Astrocyte of the spinal cord (primary cell): Measurements from ENCODE around the gene GRIK5.

Experiments used
- DNase-seq: peaks from one replicate; pipeline ENCODE4 v3.0.0; 2011; ENCODE audit warnings: low read depth, low spot score
- H3K4me3 ChIP-seq: 2 replicates; pipeline ENCODE4 v1.5.1; 2011; ENCODE audit warnings: low read depth, mild to moderate bottlenecking, low read length, moderate library complexity
- CTCF ChIP-seq: IDR thresholded peaks from 2 replicates; pipeline ENCODE4 v1.5.1; 2012; ENCODE audit warnings: low read depth, mild to moderate bottlenecking, low read length, inconsistent platforms
- in situ Hi-C: cut with HindIII; loops from 2 replicates; pipeline ENCODE4 v1.10.0; 2017; ENCODE audit warnings: low sequenced_read_pairs

The GRIK5 gene

GRCh38 chr19:41990615-41991014 lies 79.4 kb downstream of the GRIK5 start:
- no peak for TF ChIP-seq CTCF
- in situ Hi-C loops, result no loop called here
- no peak for DNase-seq
- no peak overlapping the region for H3K4me3 ChIP-seq

GRCh38 chr19:41990028-41990427 lies 80.0 kb downstream of the GRIK5 start:
- H3K4me3 ChIP-seq, result no peak overlapping the region
- in situ Hi-C loops, result no loop called here
- TF ChIP-seq CTCF, result no peak
- no peak for DNase-seq

GRCh38 chr19:41988947-41989346 lies 81.1 kb downstream of the GRIK5 start:
- no peak overlapping the region for H3K4me3 ChIP-seq
- no peak for DNase-seq
- no peak for TF ChIP-seq CTCF
- in situ Hi-C loops, result no loop called here

GRCh38 chr19:41987141-41987860 lies 82.7 kb downstream of the GRIK5 start:
- in situ Hi-C loops, result no loop called here
- TF ChIP-seq CTCF, result no peak
- no peak for DNase-seq
- H3K4me3 ChIP-seq, result no peak overlapping the region

GRCh38 chr19:41984961-41985360 lies 85.0 kb downstream of the GRIK5 start:
- in situ Hi-C loops, result no loop called here
- no peak for DNase-seq
- TF ChIP-seq CTCF, result no peak
- no peak overlapping the region for H3K4me3 ChIP-seq

- DNase-seq, result no peak
- TF ChIP-seq CTCF, result no peak
- in situ Hi-C loops, result no loop called here
- no peak overlapping the region for H3K4me3 ChIP-seq
Measured at GRCh38 chr19:41981724-41982123, 88.3 kb downstream of the GRIK5 start.
